DND-41 (cell line): ENCODE results near the gene FAM168B.

Experiments used
- ATAC-seq: fragments of 200-7000 bp; cut with Tn5 transposase; 3 replicates; pipeline ENCODE4 v1.9.1; 2021; ENCODE audit warnings: low read depth; ENCODE audit not compliant: insufficient read depth
- DNase-seq: peaks from one replicate; pipeline ENCODE4 v3.0.0-alpha.2; 2020
- H2AFZ ChIP-seq: 2 replicates; pipeline ENCODE4 v1.6.0; 2012; ENCODE audit warnings: low read depth, low read length
- H3K27ac ChIP-seq: 2 replicates; pipeline ENCODE4 v1.5.1; 2012; ENCODE audit warnings: low read length, inconsistent platforms
- H3K27me3 ChIP-seq: fragments of 200-600 bp; sonication (generic); 2 replicates; pipeline ENCODE4 v1.6.0; 2012; ENCODE audit warnings: low read length, mild to moderate bottlenecking, inconsistent platforms; ENCODE audit not compliant: insufficient read depth, poor library complexity
- H3K36me3 ChIP-seq: 2 replicates; pipeline ENCODE4 v1.5.1; 2012; ENCODE audit warnings: low read length, inconsistent platforms; ENCODE audit not compliant: insufficient read depth
- H3K4me1 ChIP-seq: 2 replicates; pipeline ENCODE4 v1.5.1; 2012; ENCODE audit warnings: mild to moderate bottlenecking, low read length; ENCODE audit not compliant: insufficient read depth
- H3K4me2 ChIP-seq: 2 replicates; pipeline ENCODE4 v1.6.0; 2012; ENCODE audit warnings: mild to moderate bottlenecking, moderate library complexity, low read length, inconsistent platforms; ENCODE audit not compliant: insufficient read depth
- H3K4me3 ChIP-seq, 2 experiments: fragments of 200-600 bp in 1 of 2; shearing (Covaris generic) in 1 of 2; 2 replicates each; pipeline ENCODE4 v1.5.1; 2012 to 2016; ENCODE audit warnings: inconsistent platforms in 2 of 2, low read length in 2 of 2, mild to moderate bottlenecking in 2 of 2, low read depth in 1 of 2, moderate library complexity in 1 of 2
- H3K79me2 ChIP-seq: 2 replicates; pipeline ENCODE4 v1.6.0; 2012; ENCODE audit warnings: low read length, inconsistent platforms; ENCODE audit not compliant: insufficient read depth
- H3K9ac ChIP-seq: 2 replicates; pipeline ENCODE4 v1.6.0; 2012; ENCODE audit warnings: low read depth, mild to moderate bottlenecking, inconsistent platforms, low read length, moderate library complexity
- H3K9me3 ChIP-seq: 2 replicates; pipeline ENCODE4 v1.5.1; 2012; ENCODE audit warnings: low read length, moderate library complexity, mild to moderate bottlenecking, inconsistent platforms; ENCODE audit not compliant: insufficient read depth, severe bottlenecking
- H4K20me1 ChIP-seq: 2 replicates; pipeline ENCODE4 v1.6.0; 2012; ENCODE audit warnings: low read length; ENCODE audit not compliant: insufficient read depth
- CTCF ChIP-seq: IDR thresholded peaks from 2 replicates; pipeline ENCODE4 v1.5.1; 2012; ENCODE audit warnings: borderline replicate concordance, low read length, moderate library complexity, mild to moderate bottlenecking; ENCODE audit not compliant: poor library complexity, severe bottlenecking; ENCODE audit errors: extremely low read depth
- EZH2 ChIP-seq: IDR thresholded peaks from 3 replicates; pipeline ENCODE4 v1.6.1; 2012; ENCODE audit warnings: borderline replicate concordance, low read depth, mild to moderate bottlenecking, moderate library complexity, low read length, inconsistent platforms; ENCODE audit not compliant: severe bottlenecking

FAM168B gene

GRCh38 chr2:131005216-131005935, 87.9 kb downstream of the FAM168B start:
- peaks cover 3% of the 10 kb centered on the region for H3K27me3 ChIP-seq
- ATAC-seq, result no peak

GRCh38 chr2:131004446-131005209, 88.6 kb downstream of the FAM168B start:
- Histone ChIP-seq H3K4me1 (no peaks in the 10 kb centered on the region), H3K79me2 (no peaks in the 10 kb centered on the region), H3K4me2 (no peak overlapping the region), H3K9me3 (no peaks in the 10 kb centered on the region), H2AFZ (no peak overlapping the region), H3K27ac (no peak overlapping the region), H3K36me3 (no peaks in the 10 kb centered on the region), H3K9ac (no peak overlapping the region), H3K4me3 (no peak overlapping the region), H3K27me3 (peaks cover 3% of the 10 kb centered on the region), H4K20me1 (no peaks in the 10 kb centered on the region)
- TF ChIP-seq EZH2 (no peak), CTCF (no peak)
- ATAC-seq, result peak; percentile 66; the same call in 2 of the 3 replicates
- DNase-seq, result peak; percentile 11

More at GRCh38 chr2:131005216-131005935, 87.9 kb downstream of the FAM168B start:
- H3K4me1 ChIP-seq, result peaks cover 6% of the 10 kb centered on the region
- H3K79me2 ChIP-seq, result no peaks in the 10 kb centered on the region
- no peaks in the 10 kb centered on the region for H3K9me3 ChIP-seq
- H2AFZ ChIP-seq, result no peak overlapping the region
- no peaks in the 10 kb centered on the region for H4K20me1 ChIP-seq
- no peak overlapping the region for H3K9ac ChIP-seq
- H3K4me2 ChIP-seq, result no peak overlapping the region
- H3K4me3 ChIP-seq, result no peak overlapping the region
- no peak for DNase-seq
- no peaks in the 10 kb centered on the region for H3K36me3 ChIP-seq
- TF ChIP-seq CTCF (no peak), EZH2 (no peak)
- H3K27ac ChIP-seq, result no peak overlapping the region

- Histone ChIP-seq H3K27ac (no peak overlapping the region), H3K9me3 (no peaks in the 10 kb centered on the region), H3K9ac (no peak overlapping the region), H3K27me3 (peaks cover 3% of the 10 kb centered on the region), H3K4me2 (no peak overlapping the region), H2AFZ (no peak overlapping the region), H3K4me1 (no peaks in the 10 kb centered on the region), H3K79me2 (no peaks in the 10 kb centered on the region), H3K36me3 (no peaks in the 10 kb centered on the region), H3K4me3 (no peak overlapping the region), H4K20me1 (no peaks in the 10 kb centered on the region)
- no peak for ATAC-seq
- DNase-seq, result no peak
- TF ChIP-seq EZH2, result no peak
- TF ChIP-seq CTCF, result no peak
These were observed 94.7 kb downstream of the FAM168B start for GRCh38 chr2:130998561-130998960.
